Peyer's patch (tissue), 4 donors: ENCODE data around the gene SFXN2.

Source experiments
- POLR2A ChIP-seq, 2 donors: fragments of 450-650 bp; IDR thresholded peaks; one replicate each; pipeline ENCODE4 v1.5.1; 2017; ENCODE audit warnings: antibody characterized with exemption in 2 of 2, mild to moderate bottlenecking in 2 of 2, moderate library complexity in 2 of 2
- TF ChIP-seq, protein P1 (sequence below), 6 experiments: fragments of 450-650 bp in 4 of 6; fragments of 200-600 bp in 2 of 6; sonication (generic) in 1 of 6; IDR thresholded peaks; one replicate each; pipeline ENCODE4 v1.5.1; 2017 to 2019; ENCODE audit warnings: antibody characterized with exemption in 6 of 6, mild to moderate bottlenecking in 3 of 6, moderate library complexity in 1 of 6

DNA sequence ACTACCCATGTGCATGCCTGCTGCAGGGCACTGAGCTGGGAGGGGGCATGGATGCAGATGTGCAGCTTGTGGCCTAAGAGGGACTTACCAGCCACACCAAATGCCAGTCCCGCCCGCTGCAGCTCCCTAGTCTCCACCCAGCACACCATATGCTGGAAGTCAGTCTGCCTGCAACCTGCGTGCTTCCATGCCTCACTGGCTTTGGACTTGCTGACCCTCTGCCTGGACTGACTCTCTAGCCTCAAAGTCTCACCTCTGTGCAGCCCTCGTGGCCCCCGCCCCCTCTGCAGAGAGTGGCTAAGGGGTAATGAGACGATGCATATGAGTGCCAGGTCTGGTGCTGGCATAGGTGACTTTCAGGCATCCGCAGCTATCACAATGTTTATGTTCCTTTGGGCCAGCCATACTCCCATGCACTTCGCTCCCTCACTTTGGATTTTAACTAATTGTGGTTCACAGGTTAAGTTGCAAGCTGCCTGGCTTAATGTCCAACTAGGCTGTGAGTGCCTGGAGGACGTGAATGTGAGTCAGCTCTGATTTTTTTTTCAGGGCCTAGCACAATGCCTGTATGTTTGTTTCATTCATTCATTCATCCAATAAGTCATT is 48.4 kb upstream of the SFXN2 start:
- TF ChIP-seq, protein P1, sequence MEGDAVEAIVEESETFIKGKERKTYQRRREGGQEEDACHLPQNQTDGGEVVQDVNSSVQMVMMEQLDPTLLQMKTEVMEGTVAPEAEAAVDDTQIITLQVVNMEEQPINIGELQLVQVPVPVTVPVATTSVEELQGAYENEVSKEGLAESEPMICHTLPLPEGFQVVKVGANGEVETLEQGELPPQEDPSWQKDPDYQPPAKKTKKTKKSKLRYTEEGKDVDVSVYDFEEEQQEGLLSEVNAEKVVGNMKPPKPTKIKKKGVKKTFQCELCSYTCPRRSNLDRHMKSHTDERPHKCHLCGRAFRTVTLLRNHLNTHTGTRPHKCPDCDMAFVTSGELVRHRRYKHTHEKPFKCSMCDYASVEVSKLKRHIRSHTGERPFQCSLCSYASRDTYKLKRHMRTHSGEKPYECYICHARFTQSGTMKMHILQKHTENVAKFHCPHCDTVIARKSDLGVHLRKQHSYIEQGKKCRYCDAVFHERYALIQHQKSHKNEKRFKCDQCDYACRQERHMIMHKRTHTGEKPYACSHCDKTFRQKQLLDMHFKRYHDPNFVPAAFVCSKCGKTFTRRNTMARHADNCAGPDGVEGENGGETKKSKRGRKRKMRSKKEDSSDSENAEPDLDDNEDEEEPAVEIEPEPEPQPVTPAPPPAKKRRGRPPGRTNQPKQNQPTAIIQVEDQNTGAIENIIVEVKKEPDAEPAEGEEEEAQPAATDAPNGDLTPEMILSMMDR (IDR thresholded peaks at IDR 0.05) = no peak
- peak in 1 of 2 donors; percentile 6 for TF ChIP-seq POLR2A (IDR thresholded peaks at IDR 0.05)
